Liver (tissue), 9 donors: Measurements from ENCODE around the gene WDR49. TPM values are rescaled to one million over a fixed set of nuclear protein-coding genes. Genes with fewer than 3 reads are reported as not detected.

Source experiments
- DNase-seq: peaks from one replicate; pipeline ENCODE4 v3.0.0-alpha.2; 2017; ENCODE audit warnings: low spot score
- H3K27ac ChIP-seq, 2 donors: one replicate each; pipeline ENCODE4 v1.7.0; 2013; ENCODE audit warnings: inconsistent platforms in 2 of 2, low read length in 2 of 2, control low read depth in 1 of 2, low read depth in 1 of 2, mild to moderate bottlenecking in 1 of 2
- H3K27me3 ChIP-seq, 4 donors: one replicate each; pipeline versions ENCODE4 v1.6.1 to v1.7.0; 2013; ENCODE audit warnings: low read length in 3 of 4, inconsistent platforms in 1 of 4, mild to moderate bottlenecking in 1 of 4, moderate library complexity in 1 of 4; ENCODE audit not compliant: control insufficient read depth in 4 of 4, insufficient read depth in 4 of 4
- H3K36me3 ChIP-seq, 4 donors: one replicate each; pipeline versions ENCODE4 v1.6.1 to v1.7.0; 2013; ENCODE audit warnings: low read length in 3 of 4, mild to moderate bottlenecking in 3 of 4, low read depth in 1 of 4, moderate library complexity in 1 of 4; ENCODE audit not compliant: control insufficient read depth in 4 of 4, insufficient read depth in 3 of 4
- H3K4me1 ChIP-seq, 4 donors: one replicate each; pipeline versions ENCODE4 v1.6.1 to v1.7.0; 2013; ENCODE audit warnings: low read length in 3 of 4, mild to moderate bottlenecking in 3 of 4, moderate library complexity in 1 of 4; ENCODE audit not compliant: control insufficient read depth in 4 of 4, insufficient read depth in 4 of 4
- H3K4me3 ChIP-seq, 3 donors: one replicate each; pipeline versions ENCODE4 v1.6.1 to v1.7.0; 2013; ENCODE audit warnings: low read length in 3 of 3, control low read depth in 1 of 3, low read depth in 1 of 3, mild to moderate bottlenecking in 1 of 3
- H3K9ac ChIP-seq, 2 donors: one replicate each; pipeline ENCODE4 v1.7.0; 2013; ENCODE audit warnings: low read length in 2 of 2, mild to moderate bottlenecking in 2 of 2, moderate library complexity in 2 of 2, control low read depth in 1 of 2, low read depth in 1 of 2
- H3K9me3 ChIP-seq, 4 donors: one replicate each; pipeline versions ENCODE4 v1.6.1 to v1.7.0; 2013; ENCODE audit warnings: low read length in 3 of 4; ENCODE audit not compliant: control insufficient read depth in 4 of 4
- EGR1 ChIP-seq, 2 donors: IDR thresholded peaks; 2 replicates each; pipeline ENCODE4 v1.6.1; 2016 to 2018; ENCODE audit warnings: antibody characterized with exemption in 2 of 2, low read depth in 2 of 2
- FOXA1 ChIP-seq: IDR thresholded peaks from 2 replicates; pipeline ENCODE4 v1.6.1; 2016; ENCODE audit warnings: antibody characterized with exemption
- FOXA2 ChIP-seq: IDR thresholded peaks from 2 replicates; pipeline ENCODE4 v1.6.1; 2016; ENCODE audit warnings: antibody characterized with exemption
- GABPA ChIP-seq, 2 donors: IDR thresholded peaks in 1 of 2; conservative IDR thresholded peaks in 1 of 2; 2 replicates each; pipeline ENCODE4 v1.6.1; 2016; ENCODE audit warnings: antibody characterized with exemption in 2 of 2, mild to moderate bottlenecking in 1 of 2, moderate library complexity in 1 of 2
- HNF4A ChIP-seq, 2 donors: conservative IDR thresholded peaks; 2 replicates each; pipeline ENCODE4 v1.6.1; 2016; ENCODE audit warnings: antibody characterized with exemption in 2 of 2, mild to moderate bottlenecking in 2 of 2
- HNF4G ChIP-seq: IDR thresholded peaks from 2 replicates; pipeline ENCODE4 v1.6.1; 2016; ENCODE audit warnings: antibody characterized with exemption
- JUND ChIP-seq, 2 donors: IDR thresholded peaks; 2 replicates each; pipeline ENCODE4 v1.6.1; 2016; ENCODE audit warnings: antibody characterized with exemption in 2 of 2
- MAX ChIP-seq: IDR thresholded peaks from 2 replicates; pipeline ENCODE4 v1.6.1; 2016; ENCODE audit warnings: antibody characterized with exemption
- NR2F2 ChIP-seq: IDR thresholded peaks from 2 replicates; pipeline ENCODE4 v1.6.1; 2016; ENCODE audit warnings: antibody characterized with exemption
- RAD21 ChIP-seq, 2 donors: IDR thresholded peaks; 2 replicates each; pipeline ENCODE4 v1.6.1; 2016; ENCODE audit warnings: antibody characterized with exemption in 2 of 2, mild to moderate bottlenecking in 2 of 2
- RXRA ChIP-seq, 2 donors: IDR thresholded peaks; 2 replicates each; pipeline ENCODE4 v1.6.1; 2017 to 2018; ENCODE audit warnings: antibody characterized with exemption in 2 of 2, mild to moderate bottlenecking in 1 of 2
- SP1 ChIP-seq: IDR thresholded peaks from 2 replicates; pipeline ENCODE4 v1.6.1; 2018; ENCODE audit warnings: antibody characterized with exemption, mild to moderate bottlenecking
- TAF1 ChIP-seq: conservative IDR thresholded peaks from 2 replicates; pipeline ENCODE4 v1.6.1; 2016; ENCODE audit warnings: antibody characterized with exemption, mild to moderate bottlenecking
- YY1 ChIP-seq: IDR thresholded peaks from 2 replicates; pipeline ENCODE4 v1.6.1; 2016; ENCODE audit warnings: antibody characterized with exemption, mild to moderate bottlenecking
- ZBTB33 ChIP-seq: IDR thresholded peaks from 2 replicates; pipeline ENCODE4 v1.6.1; 2016; ENCODE audit warnings: antibody characterized with exemption
- WGBS: extraction: QIAGEN DNeasy Blood & Tissue Kit; methylation state at CpG from one replicate; pipeline ENCODE4 v1.1.7; 2013; 5-methylcytosine and 5-hydroxymethylcytosine counted together
- polyA plus RNA-seq, 2 donors: library from polyadenylated mRNA; stranded (reverse) in 1 of 2; unstranded in 1 of 2; fragments of 200-250 nt in 1 of 2; fragments of >200 nt in 1 of 2; fragmentation: Nextera tagmentation in 1 of 2; extraction: Ambion mirVana in 1 of 2; gene quantifications; one replicate each; pipeline versions ENCODE4 v1.2.1 to v1.2.3, GENCODE V29; 2013 to 2015
- total RNA-seq, 2 donors: library from RNA; depleted of rRNA; stranded (reverse); fragments of >200 nt; gene quantifications; one replicate each; pipeline ENCODE4 v1.2.3, GENCODE V29; 2014
- TF ChIP-seq, protein P1 (sequence below): fragments of 150-350 bp; IDR thresholded peaks from 2 replicates; pipeline ENCODE4 v1.5.1; 2017; ENCODE audit warnings: improper control_type of control experiment, low read depth, low read length; ENCODE audit not compliant: missing input control
- TF ChIP-seq, protein P2 (sequence below): IDR thresholded peaks from 2 replicates; pipeline ENCODE4 v1.6.1; 2016; ENCODE audit warnings: antibody characterized with exemption
- TF ChIP-seq, protein P3 (sequence below): IDR thresholded peaks from 2 replicates; pipeline ENCODE4 v1.6.1; 2016; ENCODE audit warnings: antibody characterized with exemption, mild to moderate bottlenecking
- donor health status: healthy.
- donor health status: healthy.
- donor health status: healthy.
- donor health status: healthy.
- donor health status: healthy.

Gene WDR49
- total and polyA plus RNA-seq, 4 donors, result 0.23 to 0.42 TPM; not detected in 2

DNA sequence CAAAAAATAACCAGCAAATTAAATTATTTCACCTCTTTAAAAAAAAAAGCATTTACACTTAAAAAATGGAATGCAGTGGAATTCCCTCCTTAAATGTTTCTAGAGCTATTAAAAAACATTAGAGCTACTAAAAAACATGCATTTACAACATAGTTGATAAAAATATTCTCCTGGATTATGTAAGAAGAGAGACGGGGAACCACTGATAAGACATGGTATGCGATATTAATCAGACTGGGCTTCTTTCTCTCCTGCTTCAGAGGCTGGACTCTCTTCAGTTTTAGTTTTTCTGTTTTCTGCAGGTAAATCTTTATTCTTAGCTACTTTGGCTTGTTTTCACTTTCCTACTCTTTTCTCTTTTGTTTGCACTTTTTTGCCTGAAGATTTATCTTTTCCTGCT lies 40.4 kb upstream of the WDR49 start:
- Histone ChIP-seq H3K4me1 (peaks cover 0 to 1% (median 0%) of the 10 kb centered on the region in 4 donors), H3K9ac (no peak overlapping the region), H3K9me3 (no peaks in the 10 kb centered on the region), H3K36me3 (peaks cover 5 to 17% (median 10%) of the 10 kb centered on the region in 4 donors), H3K4me3 (no peak overlapping the region), H3K27ac (no peak overlapping the region), H3K27me3 (no peaks in the 10 kb centered on the region)
- DNase-seq, result no peak
- TF ChIP-seq, protein P1, sequence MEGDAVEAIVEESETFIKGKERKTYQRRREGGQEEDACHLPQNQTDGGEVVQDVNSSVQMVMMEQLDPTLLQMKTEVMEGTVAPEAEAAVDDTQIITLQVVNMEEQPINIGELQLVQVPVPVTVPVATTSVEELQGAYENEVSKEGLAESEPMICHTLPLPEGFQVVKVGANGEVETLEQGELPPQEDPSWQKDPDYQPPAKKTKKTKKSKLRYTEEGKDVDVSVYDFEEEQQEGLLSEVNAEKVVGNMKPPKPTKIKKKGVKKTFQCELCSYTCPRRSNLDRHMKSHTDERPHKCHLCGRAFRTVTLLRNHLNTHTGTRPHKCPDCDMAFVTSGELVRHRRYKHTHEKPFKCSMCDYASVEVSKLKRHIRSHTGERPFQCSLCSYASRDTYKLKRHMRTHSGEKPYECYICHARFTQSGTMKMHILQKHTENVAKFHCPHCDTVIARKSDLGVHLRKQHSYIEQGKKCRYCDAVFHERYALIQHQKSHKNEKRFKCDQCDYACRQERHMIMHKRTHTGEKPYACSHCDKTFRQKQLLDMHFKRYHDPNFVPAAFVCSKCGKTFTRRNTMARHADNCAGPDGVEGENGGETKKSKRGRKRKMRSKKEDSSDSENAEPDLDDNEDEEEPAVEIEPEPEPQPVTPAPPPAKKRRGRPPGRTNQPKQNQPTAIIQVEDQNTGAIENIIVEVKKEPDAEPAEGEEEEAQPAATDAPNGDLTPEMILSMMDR, result no peak
- TF ChIP-seq JUND (IDR thresholded peaks at IDR 0.05) (no peak), SP1 (no peak), RAD21 (IDR thresholded peaks at IDR 0.05) (no peak), RXRA (IDR thresholded peaks at IDR 0.05) (no peak), ZBTB33 (no peak), FOXA2 (no peak), HNF4G (no peak), EGR1 (IDR thresholded peaks at IDR 0.05; ENCODE audit: low read depth in 2 of 2) (no peak), TAF1 (no peak), FOXA1 (no peak), NR2F2 (no peak), HNF4A (conservative IDR thresholded peaks at IDR 0.05) (no peak), YY1 (no peak), GABPA (IDR thresholded peaks at IDR 0.05 in 1 of 2, conservative IDR thresholded peaks at IDR 0.05 in 1 of 2) (no peak), MAX (no peak)
- TF ChIP-seq, protein P2, sequence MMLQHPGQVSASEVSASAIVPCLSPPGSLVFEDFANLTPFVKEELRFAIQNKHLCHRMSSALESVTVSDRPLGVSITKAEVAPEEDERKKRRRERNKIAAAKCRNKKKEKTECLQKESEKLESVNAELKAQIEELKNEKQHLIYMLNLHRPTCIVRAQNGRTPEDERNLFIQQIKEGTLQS, result no peak
- TF ChIP-seq, protein P3, sequence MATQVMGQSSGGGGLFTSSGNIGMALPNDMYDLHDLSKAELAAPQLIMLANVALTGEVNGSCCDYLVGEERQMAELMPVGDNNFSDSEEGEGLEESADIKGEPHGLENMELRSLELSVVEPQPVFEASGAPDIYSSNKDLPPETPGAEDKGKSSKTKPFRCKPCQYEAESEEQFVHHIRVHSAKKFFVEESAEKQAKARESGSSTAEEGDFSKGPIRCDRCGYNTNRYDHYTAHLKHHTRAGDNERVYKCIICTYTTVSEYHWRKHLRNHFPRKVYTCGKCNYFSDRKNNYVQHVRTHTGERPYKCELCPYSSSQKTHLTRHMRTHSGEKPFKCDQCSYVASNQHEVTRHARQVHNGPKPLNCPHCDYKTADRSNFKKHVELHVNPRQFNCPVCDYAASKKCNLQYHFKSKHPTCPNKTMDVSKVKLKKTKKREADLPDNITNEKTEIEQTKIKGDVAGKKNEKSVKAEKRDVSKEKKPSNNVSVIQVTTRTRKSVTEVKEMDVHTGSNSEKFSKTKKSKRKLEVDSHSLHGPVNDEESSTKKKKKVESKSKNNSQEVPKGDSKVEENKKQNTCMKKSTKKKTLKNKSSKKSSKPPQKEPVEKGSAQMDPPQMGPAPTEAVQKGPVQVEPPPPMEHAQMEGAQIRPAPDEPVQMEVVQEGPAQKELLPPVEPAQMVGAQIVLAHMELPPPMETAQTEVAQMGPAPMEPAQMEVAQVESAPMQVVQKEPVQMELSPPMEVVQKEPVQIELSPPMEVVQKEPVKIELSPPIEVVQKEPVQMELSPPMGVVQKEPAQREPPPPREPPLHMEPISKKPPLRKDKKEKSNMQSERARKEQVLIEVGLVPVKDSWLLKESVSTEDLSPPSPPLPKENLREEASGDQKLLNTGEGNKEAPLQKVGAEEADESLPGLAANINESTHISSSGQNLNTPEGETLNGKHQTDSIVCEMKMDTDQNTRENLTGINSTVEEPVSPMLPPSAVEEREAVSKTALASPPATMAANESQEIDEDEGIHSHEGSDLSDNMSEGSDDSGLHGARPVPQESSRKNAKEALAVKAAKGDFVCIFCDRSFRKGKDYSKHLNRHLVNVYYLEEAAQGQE, result no peak
- 97% methylated on average over 2 of the region's 2 CpGs for WGBS
